GM21717 (cell line): Measurements from ENCODE around the gene TWF2.
A peak's percentile ranks its signal among the peaks of the same experiment; 100 is the strongest.

Experiments used
- ATAC-seq: cut with Tn5 transposase; IDR thresholded peaks from one replicate; pipeline ENCODE4 v1.9.1; 2021; ENCODE audit warnings: mild to moderate bottlenecking, moderate library complexity; ENCODE audit not compliant: unreplicated experiment

Gene TWF2

DNA sequence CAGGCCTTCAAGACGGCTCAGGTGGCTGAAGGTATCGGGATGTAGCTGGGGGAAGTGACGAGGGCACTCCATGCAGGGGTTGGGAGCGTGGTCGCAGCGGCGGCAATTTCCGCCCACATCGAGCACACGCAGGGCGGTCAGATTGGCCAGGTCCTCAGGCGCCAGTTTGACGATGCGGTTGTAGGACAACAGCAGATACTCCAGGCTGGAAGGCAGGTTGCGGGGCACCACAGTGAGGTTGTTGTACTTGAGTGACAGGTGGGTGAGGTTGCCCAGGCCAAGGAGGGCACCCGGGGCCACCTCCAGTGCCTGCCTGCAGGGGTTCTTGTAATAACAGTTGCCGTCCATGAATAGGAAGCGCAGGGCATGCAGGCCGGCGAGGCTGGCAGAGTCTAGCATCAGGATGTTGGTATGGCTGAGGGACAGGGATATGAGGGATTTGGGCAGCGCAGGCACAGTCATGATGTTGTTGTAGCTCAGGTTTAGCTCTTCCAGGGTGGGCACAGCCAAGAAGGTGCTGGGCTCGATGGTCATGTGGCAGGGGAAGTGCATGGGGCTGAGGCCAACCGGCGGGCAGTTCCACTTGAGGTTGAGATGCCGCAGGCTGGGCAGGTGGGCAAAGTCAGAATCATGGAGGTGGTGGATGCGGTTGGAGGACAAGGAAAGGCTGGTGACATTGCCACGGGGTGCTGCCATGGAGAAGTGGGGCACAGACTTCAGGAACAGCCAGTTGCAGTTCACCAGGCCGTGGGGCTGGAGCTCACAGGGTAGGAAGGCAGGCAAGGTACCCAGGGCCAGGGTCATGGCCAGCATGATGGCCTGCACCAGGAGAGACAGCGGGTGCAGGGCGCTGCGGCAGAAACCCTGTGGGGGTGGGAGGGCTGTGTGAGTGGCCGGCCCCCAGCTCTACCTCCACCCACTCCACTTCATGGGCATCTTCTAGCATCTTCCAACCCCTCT, 15.2 kb downstream of the TWF2 start:
- ATAC-seq = no peak

DNA sequence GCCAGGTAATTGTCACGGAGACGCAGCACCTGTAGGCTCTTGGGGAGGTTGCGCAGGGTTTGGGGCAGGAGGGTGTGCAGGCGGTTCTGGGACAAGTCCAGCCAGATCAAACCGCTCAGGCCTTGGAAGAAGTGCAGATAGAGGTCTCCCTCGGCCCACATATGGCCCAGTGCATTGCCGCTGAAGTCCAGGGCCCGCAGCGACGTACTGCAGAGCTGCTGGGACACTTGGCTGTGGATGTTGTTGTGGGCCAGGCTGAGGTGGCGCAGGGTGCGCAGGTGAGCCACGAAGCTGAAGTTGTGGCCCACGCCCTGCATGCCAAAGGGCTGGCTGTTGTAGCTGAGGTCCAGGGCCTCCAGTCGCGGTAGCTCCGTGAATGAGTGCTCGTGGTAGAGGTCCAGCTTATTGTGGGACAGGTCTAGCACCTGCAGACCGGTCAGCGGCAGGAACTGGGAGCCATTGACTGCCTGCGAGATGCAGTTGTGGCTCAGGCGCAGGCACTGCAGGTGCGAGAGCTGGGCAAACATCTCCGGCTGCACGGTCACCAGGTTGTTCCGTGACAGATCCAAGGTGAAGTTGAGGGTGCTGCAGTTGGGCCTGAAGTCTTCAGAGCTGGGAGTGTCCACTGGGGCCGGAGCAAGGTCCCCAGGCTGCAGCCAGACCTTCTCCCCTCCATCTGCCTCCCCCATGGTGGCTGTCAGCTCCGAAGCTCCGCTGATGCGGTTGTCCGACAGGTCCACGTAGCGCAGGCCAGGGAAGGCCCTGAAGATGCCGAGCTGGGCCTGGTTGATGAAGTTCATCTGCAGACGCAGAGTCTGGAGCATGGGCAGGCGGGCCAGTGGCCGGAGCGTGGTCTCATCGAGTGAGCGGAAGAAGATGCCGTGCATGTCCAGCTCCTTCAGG, 16.4 kb downstream of the TWF2 start:
- no peak for ATAC-seq

GRCh38 chr3:52221563-52222318, 17.2 kb downstream of the TWF2 start:
- ATAC-seq = no peak

DNA sequence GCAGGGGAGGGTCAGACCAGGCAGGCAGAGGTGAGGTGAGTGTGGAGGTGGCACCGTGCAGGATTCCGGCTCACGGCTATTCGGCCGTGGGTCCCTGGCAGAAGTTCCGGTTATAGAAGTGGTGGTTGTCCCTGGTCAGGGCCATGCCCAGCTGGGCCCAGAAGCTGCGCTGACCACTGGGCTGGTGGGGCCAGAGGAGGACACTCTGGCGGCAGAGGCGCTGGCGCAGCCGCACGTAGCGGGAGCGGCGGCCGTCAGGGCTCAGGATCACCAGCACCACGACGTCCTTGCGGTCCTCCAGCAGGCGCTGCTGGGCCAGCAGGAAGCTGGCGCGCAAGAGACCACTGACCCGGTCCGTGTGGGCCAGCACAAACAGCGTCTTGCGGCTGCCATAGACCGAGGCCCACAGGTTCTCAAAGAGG, 17.8 kb downstream of the TWF2 start:
- ATAC-seq = no peak

GRCh38 chr3:52220380-52221026, 18.5 kb downstream of the TWF2 start:
- ATAC-seq = peak; percentile 43

DNA sequence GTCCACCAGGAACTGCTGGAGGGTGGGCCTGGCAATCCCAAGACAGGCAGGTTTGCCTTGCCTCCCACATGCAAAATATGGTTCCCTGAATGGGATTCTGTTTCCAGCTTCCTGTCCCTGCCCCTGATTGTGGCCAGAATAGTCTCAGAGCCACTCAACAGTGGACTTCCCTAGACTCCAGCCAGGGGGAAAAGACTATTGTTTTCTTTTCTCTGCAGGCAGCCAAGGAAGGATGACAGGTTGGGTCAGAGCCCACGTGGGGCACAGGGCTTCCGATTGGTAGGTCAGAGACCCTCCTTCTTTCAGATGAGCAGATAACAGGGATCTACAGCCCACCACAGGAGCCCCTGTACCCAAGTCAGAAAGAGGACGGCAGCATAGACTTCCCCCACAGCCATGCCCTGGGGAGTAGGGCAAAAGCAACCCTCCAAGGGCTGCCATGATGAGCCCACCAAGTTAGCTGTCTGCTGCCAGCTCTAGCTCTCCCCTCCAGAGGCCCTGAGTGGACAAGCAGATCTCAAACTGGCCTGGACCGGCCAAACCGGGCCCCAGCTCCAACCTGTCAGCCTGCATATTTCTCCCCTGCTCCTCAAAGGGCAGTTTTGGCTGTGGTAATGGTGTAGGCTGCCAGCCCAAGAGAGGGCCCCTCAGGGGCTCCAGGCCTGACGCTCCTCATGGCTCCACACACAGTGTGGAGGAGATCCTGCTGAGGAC, 19.9 kb downstream of the TWF2 start:
- ATAC-seq = no peak

GRCh38 chr3:52218454-52218853, 20.5 kb downstream of the TWF2 start:
- no peak for ATAC-seq

DNA sequence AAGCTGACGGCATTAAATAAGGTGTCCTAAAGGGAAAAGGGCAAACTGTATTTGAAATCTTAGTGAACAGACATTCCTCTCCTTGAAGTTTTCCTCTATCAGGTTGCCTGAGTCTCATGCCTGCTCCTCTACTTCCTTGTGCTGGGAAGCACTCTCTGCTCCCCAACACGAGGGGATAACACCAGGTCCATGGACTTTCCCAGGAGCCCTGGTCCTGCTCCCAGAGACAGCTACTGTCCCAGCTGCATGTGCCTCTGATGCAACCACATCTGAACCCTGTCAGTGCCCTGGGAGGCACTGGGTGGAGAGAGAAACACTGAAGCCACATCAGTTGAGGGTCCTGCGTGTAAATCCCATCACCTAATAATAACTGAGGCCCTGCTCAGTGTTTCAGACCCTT, 20.9 kb downstream of the TWF2 start:
- ATAC-seq = no peak

GRCh38 chr3:52217409-52217805, 21.6 kb downstream of the TWF2 start:
- ATAC-seq = no peak

DNA sequence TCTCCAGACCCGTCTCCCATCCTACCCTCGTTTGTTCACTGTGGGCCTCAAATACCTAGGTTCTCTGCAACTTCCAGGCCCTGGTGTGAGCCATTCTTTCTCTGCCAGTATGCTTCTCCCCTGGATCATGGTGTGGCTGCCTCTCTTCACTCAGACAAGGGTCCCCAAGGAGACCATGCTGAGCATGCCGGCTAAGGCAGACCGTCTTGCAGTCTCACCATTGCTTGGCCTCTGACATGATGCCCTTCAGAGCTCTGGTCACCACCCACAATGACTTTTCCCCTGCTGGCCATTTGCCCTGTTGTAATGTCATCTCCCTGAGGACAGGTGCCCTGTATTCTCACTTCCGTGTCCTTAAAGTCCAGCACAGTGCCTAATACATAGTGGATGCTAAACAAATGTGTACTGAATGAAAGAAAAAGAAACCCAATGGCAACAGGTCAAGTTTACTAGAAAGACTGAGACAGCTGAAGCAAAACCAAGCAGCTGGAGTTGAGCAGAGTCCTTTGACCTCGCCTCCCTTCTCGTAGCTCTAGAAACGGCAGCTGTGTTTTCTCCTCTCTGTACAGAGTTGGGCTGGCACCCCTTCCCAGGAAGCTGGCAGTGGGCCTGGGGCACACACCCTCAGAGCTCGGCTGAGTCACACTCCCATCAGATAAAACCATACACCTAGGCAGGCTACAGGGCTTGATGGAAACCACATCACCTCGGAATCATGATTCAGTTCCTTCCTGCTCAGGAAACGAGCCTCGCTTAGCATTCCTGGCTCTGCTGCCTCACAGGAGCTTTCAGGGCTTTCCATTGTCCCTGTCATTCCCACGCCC, 22.2 kb downstream of the TWF2 start:
- no peak for ATAC-seq

GRCh38 chr3:52215351-52215750, 23.6 kb downstream of the TWF2 start:
- ATAC-seq = no peak

- no peak for ATAC-seq
Observed at GRCh38 chr3:52213901-52214300, 25.1 kb downstream of the TWF2 start.

DNA sequence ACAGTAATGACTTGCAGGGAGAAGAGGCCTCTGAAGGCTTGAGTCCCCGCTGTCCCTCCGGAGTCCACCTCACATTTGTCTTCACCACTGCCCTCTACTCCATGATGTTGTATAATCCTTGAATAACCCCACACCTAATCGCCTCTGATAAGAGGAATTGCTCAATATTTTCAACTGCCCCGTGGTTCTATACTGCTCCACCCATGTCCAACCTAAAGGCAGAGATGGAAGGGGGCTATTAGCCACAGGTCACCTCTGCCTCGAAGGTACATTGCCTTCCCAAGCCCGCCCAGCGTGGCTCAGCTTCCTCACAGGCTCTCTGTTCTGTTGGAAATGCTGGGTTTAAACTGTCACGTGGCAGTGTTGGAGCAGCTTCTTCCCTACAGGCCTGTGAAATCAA, 26.0 kb downstream of the TWF2 start:
- no peak for ATAC-seq

DNA sequence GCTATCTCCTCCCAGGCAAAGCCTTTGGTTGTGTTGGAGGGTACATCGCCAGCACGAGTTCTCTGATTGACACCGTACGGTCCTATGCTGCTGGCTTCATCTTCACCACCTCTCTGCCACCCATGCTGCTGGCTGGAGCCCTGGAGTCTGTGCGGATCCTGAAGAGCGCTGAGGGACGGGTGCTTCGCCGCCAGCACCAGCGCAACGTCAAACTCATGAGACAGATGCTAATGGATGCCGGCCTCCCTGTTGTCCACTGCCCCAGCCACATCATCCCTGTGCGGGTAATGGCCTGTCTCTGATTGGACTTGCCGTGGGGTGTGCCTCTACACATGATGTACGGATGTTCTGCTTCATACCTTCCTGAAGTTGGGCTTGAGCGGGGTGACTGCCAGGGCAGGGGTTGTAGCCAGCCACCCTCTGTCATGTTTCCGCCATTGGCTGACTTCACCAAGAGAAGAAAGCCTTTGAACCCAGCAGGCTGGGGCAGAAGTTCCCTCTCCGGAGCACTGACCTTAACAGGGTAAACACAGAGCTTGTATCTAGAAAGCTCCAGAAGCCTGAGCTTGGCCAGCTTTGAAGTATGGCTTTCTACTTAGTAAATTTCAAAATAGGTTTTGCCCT, 27.6 kb downstream of the TWF2 start:
- ATAC-seq = no peak

DNA sequence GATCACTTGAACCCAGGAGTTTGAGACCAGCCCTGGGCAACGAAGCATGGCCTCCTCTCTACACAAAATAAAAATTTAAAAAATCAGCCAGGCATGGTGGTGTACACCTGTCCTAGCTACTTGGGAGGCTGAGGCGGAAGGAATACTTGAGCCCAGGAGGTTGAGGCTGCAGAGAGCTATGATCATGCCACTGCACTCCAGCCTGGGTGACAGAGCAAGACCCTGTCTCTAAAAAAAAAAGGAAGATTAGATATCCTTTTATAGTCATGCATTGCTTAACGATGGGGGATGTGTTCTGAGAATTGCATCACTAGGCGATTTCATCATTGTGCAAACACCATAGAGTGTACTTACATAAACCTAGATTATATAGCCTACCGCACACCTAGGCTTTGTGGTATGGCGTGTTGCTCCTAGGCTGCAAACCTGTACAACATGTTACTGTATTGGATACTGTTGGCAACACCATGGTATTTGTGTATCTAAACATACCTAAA, 28.4 kb downstream of the TWF2 start:
- no peak for ATAC-seq

- no peak for ATAC-seq
Observed at GRCh38 chr3:52210037-52210436, 28.9 kb downstream of the TWF2 start.

DNA sequence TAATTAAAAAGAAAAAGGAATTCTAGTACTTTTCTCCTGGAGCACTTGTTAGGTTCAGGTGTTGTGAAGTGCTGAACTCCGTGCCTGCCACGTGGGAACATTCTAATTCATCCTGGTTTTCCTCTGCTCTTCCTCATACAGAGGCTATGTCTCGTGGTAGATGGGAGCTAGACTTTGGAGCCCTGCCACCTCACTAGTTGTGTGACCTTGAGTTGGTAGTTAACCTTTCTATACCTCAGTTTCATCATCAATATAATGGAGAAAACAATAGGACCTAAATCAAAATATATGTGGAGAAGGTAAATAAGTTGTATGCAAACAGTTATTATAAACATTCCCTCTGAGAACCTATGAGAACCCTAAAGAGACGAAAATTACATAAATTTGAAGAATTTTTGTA, 30.4 kb downstream of the TWF2 start:
- no peak for ATAC-seq

GRCh38 chr3:52205727-52206372, 33.1 kb downstream of the TWF2 start:
- no peak for ATAC-seq
